ENCODE data around the gene ZNF326.
"Not testable (repeated sequence)": the region's sequence is repeated elsewhere in the genome, so short reads cannot be mapped to it uniquely, and the experiment has no call there.

Gene ZNF326

DNA sequence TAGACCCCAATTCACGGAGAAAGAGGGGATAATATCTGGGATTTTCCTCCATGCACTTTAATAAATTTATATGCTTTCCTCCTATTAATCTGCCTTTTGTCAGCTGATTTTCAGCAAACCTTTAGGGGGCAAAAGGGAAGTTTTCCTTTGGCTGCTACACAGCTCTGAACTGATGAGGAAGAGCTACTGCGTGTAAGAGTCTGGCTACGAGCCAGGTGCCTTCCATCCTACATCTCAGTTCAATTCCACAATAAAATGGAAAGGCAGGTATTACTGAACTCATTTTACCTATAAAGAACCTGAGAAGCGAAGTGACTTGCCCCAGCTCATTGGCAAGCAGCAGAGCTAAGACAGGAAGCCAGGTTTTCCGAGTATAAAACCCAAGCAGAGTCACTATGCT, 28.3 kb upstream of the ZNF326 start:
- DNase-seq: peak; percentile 38

DNA sequence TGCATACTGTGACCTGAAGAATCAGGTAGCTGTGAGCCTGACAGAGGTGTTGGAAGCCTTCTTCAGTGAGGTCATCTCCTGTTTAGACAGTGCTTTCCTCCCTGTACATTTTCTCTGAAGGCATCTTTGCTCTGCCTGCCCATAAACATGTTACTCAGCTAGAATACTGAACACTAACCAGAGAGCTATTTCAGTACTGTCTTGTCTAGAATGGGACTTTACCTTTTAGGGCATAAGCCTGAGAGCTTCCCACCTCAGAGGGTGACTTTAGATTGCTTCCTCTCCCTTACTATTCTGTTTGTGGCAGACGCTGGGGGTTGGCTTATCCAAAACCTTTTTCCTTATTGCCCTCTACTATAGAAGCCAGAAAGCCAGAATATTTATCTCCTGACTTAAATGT, 23.3 kb upstream of the ZNF326 start:
- DNase-seq: no peak

DNA sequence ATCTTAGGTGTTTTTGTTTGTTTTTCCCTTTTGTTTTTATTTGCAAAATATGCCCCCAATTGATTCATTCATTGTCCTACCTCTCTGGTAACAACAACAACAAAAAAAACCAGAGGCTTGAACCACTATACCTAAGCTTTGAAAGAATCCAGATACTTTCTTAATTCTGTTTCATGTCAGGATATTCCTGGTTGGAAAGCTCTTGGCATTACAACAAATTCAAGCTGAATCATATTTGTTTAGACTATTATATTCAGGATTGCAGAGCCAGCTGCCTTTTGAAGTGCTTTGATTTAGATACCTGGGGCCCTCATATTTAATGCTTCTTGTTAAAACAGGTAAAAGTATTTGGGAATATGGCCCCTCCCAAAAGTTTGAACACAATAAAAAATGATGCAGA, 22.9 kb upstream of the ZNF326 start:
- DNase-seq: no peak

DNA sequence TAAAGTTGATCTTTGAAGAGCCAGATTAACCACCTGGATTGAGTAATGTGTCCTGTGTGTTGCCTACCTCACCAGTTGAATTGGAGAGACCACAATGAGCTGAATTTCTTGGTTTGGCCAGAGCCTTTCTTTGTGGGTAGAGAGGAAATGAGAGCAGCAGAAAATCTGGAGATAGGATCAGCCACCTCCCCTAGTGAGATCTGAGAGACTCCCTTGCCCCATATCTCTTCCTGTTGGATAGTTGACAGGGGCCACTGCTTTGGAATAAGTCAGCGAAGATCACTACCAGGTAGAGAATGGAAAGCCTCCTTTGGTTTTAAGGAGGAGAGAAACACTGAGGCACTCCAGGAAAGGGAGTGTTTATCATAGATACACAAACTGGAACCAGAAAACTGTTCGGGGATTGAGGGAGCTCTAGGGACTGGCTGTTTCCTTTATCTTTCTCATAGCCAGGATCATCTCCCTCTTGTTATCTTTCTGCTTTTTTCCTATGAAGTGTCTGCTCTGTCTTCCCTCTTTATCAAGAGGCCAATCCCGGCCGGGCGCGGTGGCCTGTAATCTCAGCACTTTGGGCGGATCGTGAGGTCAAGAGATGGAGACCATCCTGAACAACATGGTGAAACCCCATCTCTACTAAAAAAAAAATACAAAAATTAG, 21.3 kb upstream of the ZNF326 start:
- peak; percentile 60 for DNase-seq

DNA sequence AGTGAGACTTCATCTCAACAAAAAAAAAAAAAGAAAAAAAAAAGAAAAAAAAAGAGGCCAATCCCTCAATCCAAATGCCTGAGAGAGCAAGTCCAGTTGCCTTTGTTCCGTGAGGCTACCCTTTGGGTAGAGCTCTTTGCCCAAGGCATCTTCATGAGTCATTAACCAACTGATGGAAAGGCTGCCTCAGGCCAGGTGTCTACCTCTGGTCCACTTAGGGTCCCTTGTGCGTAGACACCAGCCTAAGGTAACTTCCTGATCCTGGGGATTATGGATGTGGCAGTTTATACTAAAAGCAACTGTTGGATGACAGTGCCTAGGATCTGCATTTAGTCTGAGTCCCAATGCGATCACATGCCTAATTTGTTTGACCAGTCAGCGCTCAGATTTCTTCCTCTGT, 20.7 kb upstream of the ZNF326 start:
- no peak for DNase-seq

DNA sequence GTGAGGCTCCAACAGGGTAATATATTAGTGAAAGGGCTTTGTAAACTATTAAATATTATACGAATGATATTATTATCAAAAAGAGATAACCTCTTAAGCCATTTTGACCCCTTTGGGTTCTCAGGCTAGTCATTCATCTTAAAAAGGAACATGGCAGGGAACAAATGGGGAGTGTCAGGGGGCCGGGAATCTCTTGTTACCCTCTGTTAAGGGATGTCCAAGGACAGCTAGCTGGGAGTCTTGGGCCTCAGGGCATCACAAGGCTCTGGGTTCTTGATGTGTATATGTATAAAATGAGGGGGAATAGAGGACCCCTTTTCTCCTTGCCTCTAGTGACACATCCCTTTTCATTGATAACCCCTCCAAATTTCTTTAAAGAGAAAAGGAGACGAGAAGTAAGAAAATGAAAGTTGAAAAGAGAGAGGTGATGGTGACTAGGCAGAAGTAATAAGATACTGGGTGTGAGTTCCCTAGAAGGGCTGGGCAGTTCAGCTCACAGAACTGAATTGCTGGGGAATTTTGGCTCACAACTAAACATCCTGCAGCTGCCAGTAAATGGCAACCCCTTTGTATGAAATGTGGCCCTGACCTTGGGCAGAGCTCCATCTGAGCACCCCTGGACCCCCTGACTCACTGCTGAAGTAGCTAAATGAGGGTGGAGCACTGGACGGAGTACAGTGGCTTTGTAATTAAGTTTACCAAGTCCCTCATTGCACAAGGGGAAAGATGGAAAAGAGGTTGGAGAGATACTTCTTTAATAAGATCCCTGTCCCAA, 20.0 kb upstream of the ZNF326 start:
- no peak for DNase-seq

DNA sequence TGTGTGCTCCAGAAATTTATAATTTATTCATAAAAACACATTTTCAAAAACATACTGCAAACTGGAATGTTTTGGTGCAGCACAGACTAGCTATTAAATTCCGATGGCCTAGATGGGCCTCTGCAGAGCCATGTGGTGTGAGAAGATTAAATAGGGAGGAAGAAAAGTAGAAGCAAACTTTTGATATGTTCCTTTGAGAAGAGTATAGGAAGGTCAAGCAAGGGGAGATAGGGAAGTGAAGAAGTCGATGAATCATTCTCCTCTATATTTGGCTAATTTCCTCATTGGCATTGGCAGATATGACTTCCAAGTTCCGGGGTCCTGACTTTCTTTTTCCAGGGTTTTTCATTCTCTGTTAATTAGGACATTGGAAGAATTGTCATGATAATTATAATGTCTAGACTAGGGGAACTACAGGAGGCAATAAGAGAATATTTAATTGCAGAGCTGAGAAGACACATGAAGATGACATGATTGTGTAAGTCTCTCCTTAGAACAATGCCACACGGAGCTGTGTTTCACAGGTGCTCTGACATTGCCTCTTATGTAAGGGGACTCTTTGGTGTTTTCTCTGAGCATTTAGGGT, 19.3 kb upstream of the ZNF326 start:
- DNase-seq: peak; percentile 45

DNA sequence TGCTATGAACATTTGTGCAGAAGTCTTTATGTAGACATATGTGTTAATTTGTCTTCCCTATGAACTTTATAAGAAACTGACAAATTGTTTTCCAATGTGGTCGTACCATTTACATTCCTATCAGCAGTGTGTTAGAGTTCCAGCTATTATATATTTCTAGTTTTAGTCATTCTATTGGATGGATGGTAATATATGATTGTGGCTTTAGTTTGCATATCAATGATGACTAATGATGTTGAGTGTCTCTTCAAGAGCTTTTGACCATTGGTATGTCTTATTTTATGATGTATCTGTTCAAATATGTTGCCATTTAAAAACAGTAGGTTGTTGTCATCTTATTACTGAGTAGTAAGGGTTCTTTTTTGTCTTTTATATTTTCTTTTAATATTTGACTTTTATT, 16.2 kb upstream of the ZNF326 start:
- no peak for DNase-seq

DNA sequence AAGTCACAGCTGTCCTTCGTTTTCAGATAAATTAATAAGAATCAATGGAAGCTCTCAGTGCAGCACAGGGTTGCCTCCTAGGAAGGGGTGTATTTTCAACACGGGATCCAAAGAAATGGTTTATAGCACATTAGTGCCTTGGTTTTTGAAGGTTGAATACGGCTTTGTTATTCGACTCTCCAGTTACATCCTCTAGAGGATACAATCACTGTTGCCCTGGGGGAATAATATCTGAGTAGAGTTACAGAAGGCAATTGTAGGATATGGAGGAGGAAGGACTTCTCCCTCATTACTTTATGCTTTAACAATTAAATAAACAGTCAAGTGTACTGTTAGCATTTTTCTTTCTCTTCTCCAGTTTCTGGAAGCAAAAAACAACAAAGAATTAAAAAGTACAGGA, 14.3 kb upstream of the ZNF326 start:
- DNase-seq: no peak

DNA sequence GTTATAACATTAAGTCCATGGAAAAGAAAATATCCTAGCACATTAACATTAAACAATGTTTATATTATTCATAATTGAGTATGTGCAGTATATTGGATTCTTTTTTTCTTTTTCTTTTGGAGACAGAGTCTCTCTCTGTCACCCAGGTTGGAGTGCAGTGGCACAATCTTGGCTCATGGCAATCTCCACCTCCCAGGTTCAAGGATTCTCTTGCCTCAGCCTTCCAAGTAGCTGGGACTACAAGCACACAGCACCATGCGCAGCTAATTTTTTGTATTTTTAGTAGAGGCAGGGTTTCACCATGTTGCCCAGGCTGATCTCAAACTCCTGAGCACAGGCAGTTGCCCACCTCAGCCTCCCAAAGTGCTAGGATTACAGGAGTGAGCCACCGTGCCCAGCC, 12.1 kb upstream of the ZNF326 start:
- not testable (repeated sequence) for DNase-seq

DNA sequence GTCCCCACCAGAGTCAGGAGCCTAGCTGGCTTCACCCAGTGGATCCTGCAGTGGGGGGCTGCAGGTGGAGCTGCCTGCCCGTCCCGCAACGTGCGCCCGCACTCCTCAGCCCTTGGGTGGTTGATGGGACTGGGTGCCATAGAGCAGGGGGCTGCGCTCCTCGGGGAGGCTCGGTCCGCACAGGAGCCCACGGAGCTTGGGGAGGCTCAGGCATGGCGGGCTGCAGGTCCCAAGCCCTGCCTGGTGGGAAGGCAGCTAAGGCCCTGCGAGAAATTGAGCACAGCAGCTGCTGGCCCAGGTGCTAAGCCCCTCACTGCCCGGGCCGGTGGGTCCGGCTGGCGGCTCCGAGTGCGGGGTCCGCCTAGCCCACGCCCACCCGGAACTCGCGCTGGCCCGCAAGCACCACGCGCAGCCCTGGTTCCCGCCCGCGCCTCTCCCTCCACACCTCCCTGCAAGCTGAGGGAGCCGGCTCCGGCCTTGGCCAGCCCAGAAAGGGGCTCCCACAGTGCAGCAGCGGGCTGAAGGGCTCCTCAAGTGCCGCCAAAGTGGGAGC, 10.3 kb upstream of the ZNF326 start:
- DNase-seq: not testable (repeated sequence)

DNA sequence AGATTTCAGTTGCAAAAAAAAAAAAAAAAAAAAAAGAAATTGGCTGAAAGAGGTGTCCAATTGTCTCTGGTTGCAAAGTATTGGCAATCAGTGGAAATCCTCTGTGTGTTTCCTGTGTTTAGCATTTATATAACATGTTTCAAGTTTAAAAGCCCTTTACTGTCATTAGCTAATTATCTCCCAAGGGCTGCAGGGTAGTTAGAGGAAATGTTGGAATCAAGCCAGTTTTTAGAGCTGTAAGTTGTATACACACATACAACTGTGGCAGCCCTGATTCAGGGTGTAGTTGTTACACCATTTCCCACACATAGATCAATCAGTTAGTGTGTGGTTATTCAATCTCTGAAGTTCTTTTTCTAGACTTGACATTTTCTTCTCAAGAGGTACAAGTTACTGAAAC, 8.9 kb upstream of the ZNF326 start:
- peak; percentile 72 for DNase-seq

DNA sequence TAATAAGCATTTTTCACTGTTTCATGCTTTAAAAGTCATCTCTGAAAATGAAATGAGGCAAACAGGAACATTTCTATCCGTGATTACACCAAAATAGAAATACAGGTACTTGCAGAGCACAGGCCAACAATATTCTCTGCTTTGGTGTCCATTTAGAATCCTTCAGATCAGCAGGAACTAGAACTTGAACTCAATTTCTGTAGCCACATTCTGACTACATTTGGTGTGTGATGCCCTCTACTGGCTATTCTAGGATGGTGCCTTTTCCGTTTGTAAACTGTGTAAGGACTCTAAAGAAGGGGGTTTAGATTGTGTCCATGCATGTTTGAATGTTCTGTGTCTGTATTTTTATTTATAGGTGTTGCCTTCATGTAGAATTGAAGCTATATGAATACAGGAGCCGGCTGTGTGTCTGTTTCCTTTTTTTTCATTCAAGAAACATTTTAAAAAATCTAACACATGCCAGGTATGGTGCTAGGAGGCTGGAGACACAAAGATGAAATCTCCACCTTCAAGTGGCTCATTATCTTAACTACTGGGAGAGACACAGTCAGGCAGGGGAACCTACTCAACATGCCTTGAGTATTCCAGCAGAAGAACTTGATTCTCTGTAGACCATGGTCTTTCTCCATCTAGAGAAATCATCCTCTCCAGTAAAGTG, 7.6 kb upstream of the ZNF326 start:
- DNase-seq: peak; percentile 91

DNA sequence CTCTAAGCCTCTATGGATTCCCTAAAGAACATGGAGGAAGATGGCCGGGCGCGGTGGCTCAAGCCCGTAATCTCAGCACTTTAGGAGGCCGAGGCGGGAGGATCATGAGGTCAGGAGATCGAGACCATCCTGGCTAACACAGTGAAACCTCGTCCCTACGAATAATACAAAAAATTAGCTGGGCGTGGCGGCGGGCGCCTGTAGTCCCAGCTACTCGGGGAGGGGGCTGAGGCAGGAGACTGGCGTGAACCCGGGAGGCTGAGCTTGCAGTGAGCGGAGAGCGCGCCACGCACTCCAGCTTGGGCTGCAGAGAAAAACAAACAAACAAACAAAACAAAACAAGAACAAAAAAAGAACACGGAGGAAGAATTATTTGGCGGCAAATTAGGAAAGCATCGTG, 5.8 kb upstream of the ZNF326 start:
- DNase-seq: no peak

DNA sequence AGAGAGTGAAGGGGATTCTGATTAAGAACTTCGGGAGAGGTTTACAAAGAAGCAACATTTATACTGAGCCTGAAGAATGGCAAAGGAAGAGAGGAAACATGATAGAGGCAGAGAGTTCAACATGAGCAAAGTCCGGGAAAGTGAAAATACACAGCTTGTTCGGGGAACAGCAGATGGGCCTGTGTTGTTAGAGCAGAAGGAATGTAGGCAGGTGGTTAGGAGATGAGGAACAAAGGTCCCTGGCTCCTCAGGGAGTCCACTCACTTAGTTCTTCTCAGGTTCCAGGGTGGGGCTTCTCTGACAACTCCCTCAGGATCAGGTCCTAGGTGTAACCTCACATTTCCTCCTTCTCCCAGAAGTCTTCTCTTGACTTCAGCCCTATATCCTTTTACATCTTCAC, 5.1 kb upstream of the ZNF326 start:
- DNase-seq: no peak

DNA sequence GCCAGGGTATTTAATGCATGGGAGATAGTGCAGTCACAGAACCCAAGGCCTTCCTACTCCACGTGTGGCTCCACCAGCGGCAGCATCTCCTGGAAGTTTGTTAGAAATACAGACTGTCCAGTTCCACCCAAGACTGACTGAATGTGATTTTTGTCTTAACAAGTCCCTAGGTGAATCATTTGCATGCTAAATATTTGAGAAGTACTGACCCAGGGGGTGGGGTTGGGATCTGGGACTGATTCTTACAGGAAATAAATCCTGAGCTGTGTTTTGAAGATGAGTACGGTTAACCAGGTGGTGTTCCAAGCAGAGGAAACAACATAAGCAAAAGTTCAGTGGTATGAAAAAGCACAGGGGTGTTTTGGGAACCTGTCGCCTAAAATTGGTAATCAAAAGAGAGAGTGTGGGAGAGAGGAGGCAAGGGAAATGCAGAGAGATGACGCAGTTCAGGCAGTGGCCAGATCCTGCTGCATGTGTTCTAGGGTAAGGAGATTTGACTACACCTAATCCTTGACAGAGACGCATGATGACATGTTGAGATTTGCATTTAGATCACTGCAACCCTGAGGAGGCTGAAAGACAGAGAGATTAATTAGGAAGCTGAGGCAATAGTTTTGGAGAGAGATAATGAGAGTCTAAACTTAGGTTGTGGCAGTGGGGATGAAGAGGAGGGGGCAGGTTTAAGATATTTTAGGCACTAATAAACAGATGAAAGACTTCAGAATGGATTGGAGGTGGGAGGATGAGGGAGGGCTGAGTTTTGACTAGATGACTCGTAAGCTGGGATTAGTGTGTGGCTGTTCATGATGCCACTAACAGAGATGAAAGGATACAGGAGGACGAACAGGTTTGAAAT, 3.7 kb upstream of the ZNF326 start:
- DNase-seq: no peak

DNA sequence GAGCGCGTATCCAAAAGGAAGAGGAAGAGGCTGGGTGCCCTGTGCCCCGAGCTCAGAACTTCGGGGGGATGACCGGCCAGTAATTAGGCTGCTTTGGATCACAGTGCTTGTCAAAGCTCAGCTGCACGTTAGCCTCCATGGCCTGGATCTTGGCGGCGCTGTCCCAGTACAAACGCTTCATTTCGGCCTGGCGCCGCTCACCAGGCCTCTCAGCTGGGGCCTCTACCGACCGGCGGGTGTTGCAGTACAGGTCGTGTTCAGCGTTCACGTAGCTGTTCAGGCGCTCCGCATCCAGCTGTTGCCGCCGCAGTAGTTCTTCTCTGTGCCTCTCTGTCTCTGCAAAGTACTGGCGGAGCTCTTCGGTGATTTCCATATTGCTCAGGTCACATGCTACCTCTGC, 1.4 kb upstream of the ZNF326 start:
- DNase-seq: no peak

DNA sequence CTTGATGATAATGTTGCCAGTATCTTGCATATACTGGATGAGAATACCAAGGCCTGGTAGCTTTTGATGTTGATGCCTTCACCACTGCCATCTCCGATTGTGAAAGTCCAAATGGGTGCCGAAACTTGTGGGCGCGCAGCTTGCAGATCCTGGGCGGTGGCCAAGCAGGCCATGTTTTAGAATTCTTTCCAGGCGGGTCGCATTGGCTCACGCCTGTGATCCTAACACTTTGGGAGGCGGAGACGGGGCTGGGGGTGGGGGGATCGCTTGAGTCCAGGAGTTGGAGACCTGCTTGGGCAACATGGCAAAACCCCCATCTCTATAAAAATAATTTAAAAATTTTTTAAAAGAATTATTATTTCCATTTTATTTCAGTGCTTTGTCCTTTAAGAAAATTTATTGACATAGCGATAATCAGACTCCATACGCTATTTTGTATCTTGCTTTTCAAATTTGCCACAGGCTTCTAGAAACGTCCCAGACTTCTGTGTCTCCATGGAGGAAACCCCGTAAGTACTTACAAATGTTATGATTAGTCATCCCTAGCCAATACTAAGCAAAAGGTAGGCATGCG, 592 bp upstream of the ZNF326 start:
- DNase-seq: no peak

DNA sequence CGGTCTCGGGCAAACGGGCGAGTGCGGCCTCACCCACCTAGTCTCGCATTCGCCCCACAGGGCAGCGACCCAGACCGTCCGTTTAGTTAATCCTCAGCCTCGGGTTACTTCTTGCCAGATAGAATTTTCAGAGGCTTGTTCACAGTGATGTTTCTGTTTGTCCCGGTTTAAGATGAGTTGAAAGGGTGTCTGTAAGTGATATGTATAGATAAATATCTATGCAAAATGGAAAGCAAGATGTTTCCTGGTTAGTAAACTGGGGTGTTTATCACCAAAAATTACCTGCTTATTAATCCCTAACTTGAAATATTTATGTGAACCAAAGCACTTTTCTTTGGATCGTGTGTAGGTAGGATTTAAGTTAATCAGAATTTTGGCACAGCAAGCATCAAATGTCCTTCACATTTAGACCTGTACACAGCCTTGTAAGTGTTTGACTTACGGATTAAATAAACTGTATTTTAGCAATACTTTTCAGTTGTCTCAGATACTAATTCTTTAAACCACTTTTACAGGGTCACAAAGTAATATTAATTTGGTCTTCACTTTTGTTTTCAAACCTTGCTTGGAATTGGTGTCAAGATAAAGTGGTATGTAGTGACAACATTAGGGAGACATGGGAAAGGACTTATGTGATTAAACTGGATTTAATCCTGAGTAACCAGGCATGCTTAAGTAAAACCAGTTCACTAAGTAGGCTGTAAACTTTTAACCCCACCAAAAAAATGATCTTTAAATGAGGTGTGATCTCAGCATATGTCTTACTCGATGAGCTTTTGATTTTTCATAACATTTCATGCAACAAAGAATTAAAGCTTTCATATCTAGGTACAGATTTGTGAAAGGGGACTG, 914 bp downstream of the ZNF326 start:
- DNase-seq: peak; percentile 66

DNA sequence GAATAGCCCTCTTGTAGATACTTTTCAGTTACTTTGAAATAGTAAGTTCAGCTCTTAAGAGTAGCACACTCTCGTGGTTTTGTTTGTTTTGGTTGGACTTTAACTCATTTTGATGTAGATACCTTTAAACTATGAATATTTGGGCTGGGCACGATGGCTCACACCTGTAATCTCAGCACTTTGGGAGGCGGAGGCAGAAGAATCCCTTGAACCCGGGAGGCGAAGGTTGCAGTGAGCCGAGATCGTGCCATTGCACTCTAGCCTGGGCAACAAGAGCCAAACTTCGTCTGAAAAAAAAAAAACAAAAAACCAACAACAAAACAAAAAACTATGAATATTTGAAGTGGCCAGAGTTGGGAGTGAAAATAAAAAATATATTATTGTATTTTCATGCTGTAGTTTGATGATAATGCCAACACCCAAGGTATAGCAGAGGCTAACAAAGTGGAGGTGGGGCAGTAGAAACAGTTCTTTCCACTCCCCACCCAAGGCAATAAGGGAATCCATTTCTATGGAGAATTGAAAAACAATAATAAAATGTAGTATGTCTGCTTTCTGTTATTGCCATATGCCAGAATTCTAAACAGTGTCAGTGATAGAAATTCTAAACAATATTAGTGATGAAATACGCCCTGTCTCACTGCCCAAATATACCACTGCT, 1.7 kb downstream of the ZNF326 start:
- no peak for DNase-seq

DNA sequence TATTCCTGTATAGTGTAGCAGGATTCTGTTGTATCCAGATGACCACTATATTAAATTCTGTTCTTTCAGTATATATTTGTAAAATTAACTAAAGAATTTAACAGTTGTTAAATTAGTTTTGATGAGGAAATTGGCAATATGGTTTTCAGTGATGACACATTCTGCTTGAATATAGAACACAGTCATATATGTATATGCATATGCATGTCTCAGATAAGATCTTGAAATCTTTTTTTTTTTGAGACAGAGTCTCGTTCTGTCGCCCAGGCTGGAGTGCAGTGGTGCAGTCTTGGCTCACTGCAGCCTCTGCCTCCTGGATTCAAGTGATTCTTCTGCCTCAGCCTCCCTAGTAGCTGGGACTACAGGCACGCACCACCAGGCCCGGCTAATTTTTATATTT, 2.2 kb downstream of the ZNF326 start:
- DNase-seq: not testable (repeated sequence)

All from hematopoietic multipotent progenitor cell treated with erythropoietin and hydrocortisone succinate and interleukin-3 and kit ligand, for 6 days (in vitro differentiated cells).